IPS-NIHi7 (cell line): ENCODE results near the gene LY6G5B.
A peak's percentile ranks its signal among the peaks of the same experiment; 100 is the strongest.

Experiments
- DNase-seq: peaks from one replicate; pipeline ENCODE4 v3.0.0; 2012; ENCODE audit warnings: mixed read lengths; ENCODE audit errors: extremely low spot score

LY6G5B gene

DNA sequence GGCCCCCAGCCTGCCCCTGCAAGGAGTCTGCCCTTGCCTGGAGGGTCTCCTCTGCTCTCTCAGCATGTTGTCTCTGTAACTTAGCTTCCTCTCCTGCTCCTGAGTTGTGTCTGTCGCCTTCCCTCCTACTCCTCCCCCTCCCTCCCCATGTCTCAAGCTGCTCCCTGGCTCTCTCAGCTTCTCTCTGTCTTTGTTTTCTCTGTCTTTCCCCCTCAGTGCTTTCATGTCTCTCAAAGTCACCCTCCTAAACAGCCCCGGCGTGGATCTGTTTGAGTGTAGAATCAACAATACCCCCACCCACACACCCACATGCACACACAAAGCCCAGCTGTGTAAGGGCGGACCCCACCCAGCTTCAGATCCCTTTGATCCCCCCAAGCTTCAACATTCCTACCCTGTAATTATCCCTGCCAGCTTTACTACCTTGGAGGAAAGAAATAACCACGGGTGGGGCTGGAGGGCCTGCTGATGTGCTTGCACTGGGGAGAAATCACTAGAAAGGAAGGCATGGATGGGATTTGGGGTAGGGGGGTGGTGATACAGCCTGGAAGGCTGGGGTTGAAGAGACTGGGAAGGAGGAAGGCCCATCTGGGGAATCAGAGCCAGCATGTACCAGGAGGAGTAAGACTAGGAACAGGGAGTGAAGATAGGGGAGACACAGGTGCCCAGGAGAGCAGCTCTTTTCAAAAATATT is 44.4 kb downstream of the LY6G5B start:
- DNase-seq, result peak; percentile 69

DNA sequence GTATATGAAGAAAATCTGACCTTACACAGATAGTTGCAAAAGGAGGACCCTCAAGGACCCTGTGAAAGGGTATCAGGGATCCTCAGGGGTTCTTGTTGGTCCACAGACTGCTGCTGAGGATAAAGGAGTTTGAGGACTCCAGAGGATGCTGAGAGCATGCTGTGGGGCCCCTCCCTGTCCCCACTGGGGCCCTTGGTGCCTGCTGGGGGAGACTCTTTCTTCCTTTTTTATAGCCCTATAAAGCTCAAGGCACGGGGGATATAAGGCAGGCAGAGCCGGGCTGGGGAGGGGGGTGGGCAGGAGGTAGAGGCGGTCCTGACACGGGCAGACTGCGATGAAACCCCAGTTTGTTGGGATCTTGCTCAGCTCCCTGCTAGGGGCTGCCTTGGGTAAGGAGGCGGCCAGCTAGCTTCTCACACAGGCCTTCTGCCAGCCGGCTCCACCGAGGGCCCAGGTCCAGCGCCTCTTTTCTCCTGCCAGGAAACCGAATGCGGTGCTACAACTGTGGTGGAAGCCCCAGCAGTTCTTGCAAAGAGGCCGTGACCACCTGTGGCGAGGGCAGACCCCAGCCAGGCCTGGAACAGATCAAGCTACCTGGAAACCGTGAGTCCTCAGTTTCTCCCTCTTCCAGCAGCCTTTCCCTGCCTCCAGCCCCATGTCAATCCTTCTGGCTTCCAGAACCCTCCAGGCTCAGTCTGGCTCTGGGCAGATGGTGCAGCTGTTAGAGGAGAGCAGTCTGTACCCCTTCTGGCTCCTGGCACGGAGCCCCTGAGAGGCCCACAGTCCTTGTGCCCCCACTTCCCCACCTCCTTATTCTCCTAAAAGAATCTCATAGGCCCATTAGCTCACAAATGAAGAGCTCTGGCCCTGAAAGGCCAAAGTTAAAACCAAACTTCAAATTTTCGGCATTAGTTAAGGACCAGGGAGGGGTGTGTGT is 45.5 kb downstream of the LY6G5B start, which contains the start of gene LY6G6D:
TSS of gene LY6G6D (plus strand) at position 327 of the 937 bp plus-strand sequence. CDS start at position 335, 8 bp downstream.
- DNase-seq, result no peak

DNA sequence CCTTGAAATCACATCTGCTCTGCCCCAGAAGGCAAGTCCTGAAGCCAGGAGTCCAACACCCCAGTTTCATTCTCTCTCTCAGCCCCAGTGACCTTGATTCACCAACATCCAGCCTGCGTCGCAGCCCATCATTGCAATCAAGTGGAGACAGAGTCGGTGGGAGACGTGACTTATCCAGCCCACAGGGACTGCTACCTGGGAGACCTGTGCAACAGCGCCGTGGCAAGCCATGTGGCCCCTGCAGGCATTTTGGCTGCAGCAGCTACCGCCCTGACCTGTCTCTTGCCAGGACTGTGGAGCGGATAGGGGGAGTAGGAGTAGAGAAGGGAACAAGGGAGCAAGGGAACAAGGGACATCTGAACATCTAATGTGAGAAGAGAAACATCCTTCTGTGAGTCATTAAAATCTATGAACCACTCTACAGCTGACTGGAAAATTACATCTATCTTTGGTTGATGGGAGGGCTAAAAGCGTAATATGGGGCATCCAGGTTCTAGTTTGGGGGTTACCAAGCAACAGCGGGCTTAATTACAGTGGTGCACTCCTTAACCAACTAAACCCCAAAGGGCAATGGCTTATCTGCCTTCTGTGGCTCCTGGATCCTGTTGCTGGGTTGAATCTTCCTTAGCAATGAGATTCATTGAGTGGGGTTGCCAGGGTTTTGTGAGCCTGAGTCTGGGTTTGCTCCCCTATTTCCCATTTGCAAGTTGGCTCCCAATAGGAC is 47.9 kb downstream of the LY6G5B start:
- DNase-seq, result peak; percentile 71

DNA sequence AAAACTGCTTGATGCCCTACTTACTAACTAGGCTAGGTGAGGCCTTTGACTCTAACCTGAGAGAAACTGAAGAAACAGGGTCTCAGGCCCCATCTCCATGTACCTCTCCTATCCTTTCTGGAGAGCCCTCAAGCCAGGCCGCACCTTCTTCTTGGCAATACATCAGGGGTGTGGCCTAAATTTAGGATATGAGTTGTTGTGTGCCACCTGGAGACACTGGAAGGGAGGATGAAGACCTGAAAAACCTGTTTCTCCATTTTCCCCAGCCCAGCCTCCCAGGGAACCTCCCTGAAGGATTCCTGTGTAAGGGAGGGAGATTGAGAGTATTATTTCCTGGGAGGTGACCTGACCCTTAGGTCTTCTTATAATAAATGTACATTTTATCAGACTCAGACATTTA is 48.5 kb downstream of the LY6G5B start:
- peak; percentile 46 for DNase-seq

DNA sequence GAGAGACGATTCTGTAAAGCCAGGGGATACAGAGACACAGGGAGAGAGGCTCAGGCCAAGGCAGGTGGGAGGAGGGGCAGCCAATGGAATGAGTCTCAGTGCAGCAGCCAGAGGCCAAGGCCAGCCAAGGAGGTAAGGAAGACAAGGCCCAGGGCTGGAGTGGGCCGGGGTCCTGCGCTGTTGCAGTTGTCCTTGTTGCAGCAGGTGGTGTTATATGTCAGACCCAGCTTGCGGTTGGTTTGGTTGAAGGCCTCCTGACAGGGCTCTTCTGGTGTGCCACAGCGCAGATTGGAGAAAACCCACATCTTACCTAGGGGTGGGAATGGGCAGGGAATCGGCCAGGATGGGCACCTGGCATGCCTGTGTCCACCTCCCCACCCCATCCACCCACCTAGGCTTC is 49.2 kb downstream of the LY6G5B start:
- no peak for DNase-seq

DNA sequence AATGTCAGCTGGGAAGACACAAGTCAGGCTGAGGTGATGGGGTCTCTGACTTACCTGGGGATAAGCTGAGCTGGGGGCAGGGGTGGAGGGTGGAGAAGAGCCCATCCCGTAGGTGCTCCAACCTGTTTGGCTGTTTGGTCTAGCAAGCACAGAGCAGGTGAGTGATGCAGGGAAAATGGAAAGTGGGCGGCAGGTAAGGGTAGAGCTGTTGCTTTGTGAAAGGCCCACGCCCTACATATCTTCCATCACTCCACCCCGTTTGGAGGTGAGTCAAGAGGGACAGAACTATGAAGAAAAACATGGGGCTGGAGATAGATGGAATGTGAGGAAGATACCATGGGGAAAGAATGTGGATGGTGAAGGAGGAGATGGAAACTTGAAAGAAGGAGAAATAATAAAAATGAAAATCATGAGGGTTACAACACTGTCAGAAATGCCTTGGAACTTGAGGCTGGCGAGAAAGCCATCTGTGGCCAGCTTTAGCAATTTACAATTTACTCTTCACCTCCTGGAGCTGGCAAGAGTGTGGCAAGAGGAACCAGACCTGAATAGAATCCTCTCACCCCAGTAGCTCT is 50.5 kb downstream of the LY6G5B start:
- no peak for DNase-seq

DNA sequence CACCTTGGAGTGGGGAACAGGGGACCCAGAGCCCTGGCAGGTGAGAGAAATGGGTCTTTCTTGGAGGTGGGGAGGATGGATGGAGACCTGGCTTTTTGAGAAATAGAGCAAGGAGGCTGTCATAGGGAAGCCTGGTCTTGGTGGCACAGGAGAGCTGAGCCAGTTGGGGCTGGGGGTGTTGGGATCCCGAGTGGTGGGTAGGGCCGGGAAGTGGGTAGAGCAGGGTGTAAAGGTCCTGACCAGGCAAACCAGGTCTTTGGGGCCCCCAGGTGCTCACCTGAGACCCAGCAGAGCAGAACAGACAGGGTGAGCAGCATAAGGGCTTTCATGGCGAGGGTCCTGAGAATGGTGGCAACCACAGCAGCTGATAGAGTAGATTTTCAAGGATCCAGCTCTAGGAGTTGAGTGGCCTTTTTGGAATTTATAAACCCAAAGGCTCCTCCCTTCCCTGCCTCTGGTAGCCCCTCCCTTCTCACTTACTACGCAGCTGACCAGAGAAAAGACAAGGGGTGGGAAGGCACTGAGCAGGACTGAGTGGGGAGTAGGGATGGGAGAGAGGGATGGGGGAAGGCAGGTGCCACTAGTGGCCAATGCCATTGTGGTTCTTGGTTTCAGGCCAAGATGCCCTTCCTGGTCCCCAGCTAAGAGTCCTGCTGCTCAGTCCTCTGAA is 51.7 kb downstream of the LY6G5B start, which contains the start of gene LY6G6C:
TSS of gene LY6G6C (minus strand) at position 396 of the 670 bp plus-strand sequence. CDS start at position 329, 67 bp downstream.
- DNase-seq, result no peak

DNA sequence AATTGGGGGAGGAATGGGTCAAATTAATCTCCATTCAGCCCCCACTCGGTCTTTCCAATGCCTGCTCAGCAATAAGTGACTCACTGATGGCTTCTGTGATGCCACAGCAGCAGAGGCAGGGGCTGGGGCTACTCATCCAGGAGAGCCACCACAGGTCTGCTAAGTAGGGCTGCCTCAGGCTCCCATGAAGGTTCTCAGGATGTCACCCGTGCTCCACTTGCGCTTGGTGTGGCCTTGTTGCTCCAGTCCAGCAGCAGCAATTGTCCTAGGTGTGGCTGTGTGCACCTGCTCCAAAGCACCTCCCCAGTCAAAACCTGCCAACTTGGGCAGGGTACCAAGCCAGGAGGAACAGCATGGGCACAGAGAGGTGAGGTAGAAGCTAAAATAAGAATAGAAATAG is 52.4 kb downstream of the LY6G5B start:
- DNase-seq, result no peak
